Lower leg skin (tissue), 4 donors: ENCODE results near the gene GSK3B. TPM values are rescaled to one million over a fixed set of nuclear protein-coding genes. Genes with fewer than 3 reads are reported as not detected.
A peak's percentile ranks its signal among the peaks of the same experiment; 100 is the strongest.

ENCODE experiments used
- DNase-seq, 2 donors: peaks; one replicate each; pipeline ENCODE4 v3.0.0-alpha.2; 2019; ENCODE audit warnings: low spot score in 2 of 2
- H3K4me3 ChIP-seq: fragments of 200-600 bp; sonication (generic); 2 replicates; pipeline ENCODE4 v1.5.1; 2017; ENCODE audit warnings: mild to moderate bottlenecking, low read depth; ENCODE audit not compliant: poor library complexity, severe bottlenecking
- POLR2A ChIP-seq, 2 donors: fragments of 450-650 bp; IDR thresholded peaks; one replicate each; pipeline ENCODE4 v1.6.1; 2016 to 2017; ENCODE audit warnings: antibody characterized with exemption in 2 of 2, mild to moderate bottlenecking in 1 of 2, moderate library complexity in 1 of 2
- WGBS, 2 donors: methylation state at CpG; one replicate each; pipeline ENCODE4 v1.1.5; 2018; 5-methylcytosine and 5-hydroxymethylcytosine counted together
- intact Hi-C: fragments of 100-400 bp; cut with DNase I; formaldehyde crosslinking; loops from one replicate; pipeline ENCODE4 v1.15.0; 2023; ENCODE audit warnings: low total_unique reads
- total RNA-seq, 4 donors: library from RNA; depleted of rRNA; stranded (reverse); fragments of >200 nt; gene quantifications; one replicate each; pipeline ENCODE4 v1.1.0, GENCODE V29; 2016
- TF ChIP-seq, protein P1 (sequence below), 3 donors: fragments of 450-650 bp; IDR thresholded peaks; one replicate each; pipeline ENCODE4 v1.5.1; 2016; ENCODE audit warnings: antibody characterized with exemption in 3 of 3, mild to moderate bottlenecking in 3 of 3, moderate library complexity in 2 of 3

The GSK3B gene
- total RNA-seq = 10 to 100 TPM; 37.3 to 48.7 (median 46.0) TPM

GRCh38 chr3:120093911-120094775 is at the start of gene GSK3B:
Gene GSK3B (minus strand): TSS chr3:120094447. CDS start chr3:120093434, 1,013 bp downstream.
- 1% methylated on average over 62 to 92 of the region's 94 CpGs for WGBS, 2 donors

DNA sequence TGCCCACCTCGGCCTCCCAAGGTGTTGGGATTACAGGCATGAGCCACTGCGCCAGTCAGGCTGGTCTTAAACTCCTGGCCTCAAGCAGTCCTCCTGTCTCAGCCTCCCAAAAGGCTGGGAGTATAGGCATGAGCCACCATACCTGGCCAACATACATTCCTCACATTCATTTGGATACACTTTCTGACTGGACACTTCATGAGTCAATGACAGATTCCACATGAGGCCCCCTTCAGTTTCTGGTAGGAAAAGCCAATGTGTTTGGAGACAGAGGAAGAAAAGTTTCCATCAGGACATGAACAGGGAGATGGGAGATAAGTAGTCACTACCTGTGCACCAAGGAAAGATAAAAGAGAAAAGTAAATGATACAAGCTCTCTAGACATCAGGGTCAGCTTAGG is 49.4 kb upstream of the GSK3B start:
- H3K4me3 ChIP-seq = no peak overlapping the region
- intact Hi-C loops = no loop called here
- TF ChIP-seq, protein P1, sequence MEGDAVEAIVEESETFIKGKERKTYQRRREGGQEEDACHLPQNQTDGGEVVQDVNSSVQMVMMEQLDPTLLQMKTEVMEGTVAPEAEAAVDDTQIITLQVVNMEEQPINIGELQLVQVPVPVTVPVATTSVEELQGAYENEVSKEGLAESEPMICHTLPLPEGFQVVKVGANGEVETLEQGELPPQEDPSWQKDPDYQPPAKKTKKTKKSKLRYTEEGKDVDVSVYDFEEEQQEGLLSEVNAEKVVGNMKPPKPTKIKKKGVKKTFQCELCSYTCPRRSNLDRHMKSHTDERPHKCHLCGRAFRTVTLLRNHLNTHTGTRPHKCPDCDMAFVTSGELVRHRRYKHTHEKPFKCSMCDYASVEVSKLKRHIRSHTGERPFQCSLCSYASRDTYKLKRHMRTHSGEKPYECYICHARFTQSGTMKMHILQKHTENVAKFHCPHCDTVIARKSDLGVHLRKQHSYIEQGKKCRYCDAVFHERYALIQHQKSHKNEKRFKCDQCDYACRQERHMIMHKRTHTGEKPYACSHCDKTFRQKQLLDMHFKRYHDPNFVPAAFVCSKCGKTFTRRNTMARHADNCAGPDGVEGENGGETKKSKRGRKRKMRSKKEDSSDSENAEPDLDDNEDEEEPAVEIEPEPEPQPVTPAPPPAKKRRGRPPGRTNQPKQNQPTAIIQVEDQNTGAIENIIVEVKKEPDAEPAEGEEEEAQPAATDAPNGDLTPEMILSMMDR (IDR thresholded peaks at IDR 0.05) = no peak
- TF ChIP-seq POLR2A (IDR thresholded peaks at IDR 0.05) = no peak
- WGBS, 2 donors = 83% methylated on average over 2 of the region's 2 CpGs
- DNase-seq = no peak

More at GRCh38 chr3:120093911-120094775, at the start of gene GSK3B:
- TF ChIP-seq POLR2A (IDR thresholded peaks at IDR 0.05) = peak in 1 of 2 donors; percentile 61
- TF ChIP-seq, protein P1 (IDR thresholded peaks at IDR 0.05) = no peak
- intact Hi-C loops = no loop called here
- H3K4me3 ChIP-seq = peak within 1 kb of the TSS; percentile 86
- peak in 1 of 2 donors; percentile 67 for DNase-seq

DNA sequence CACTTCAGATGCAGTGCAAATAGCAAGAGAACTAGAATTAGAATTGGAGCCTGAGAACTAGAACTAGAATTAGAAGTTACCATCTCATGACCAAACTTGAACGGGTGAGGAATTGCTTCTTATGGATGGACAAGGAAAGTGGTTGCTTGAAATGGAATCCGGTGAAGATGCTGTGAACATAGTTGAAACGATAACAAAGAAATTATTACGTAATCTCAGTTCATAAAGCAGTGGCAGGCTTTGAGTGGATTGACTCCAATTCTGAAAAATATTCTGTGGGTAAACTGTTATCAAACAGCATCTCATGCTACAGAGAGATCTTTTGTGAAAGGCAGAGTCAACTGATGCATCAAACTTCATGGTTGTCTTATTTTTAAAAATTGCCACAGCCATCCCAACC is 48.0 kb upstream of the GSK3B start:
- no peak overlapping the region for H3K4me3 ChIP-seq
- 67 to 75% methylated on average over 4 of the region's 4 CpGs for WGBS, 2 donors
- no peak for DNase-seq
- intact Hi-C loops = no loop called here
- TF ChIP-seq, protein P1 (IDR thresholded peaks at IDR 0.05) = no peak
- TF ChIP-seq POLR2A (IDR thresholded peaks at IDR 0.05) = no peak

GRCh38 chr3:120140098-120140742 is 46.0 kb upstream of the GSK3B start:
- no peak for TF ChIP-seq POLR2A (IDR thresholded peaks at IDR 0.05)
- TF ChIP-seq, protein P1 (IDR thresholded peaks at IDR 0.05) = no peak
- H3K4me3 ChIP-seq = no peak overlapping the region
- DNase-seq = no peak
- WGBS, 2 donors = 96 to 97% methylated on average over 29 to 46 of the region's 52 CpGs
- intact Hi-C loops = no loop called here

- no peak for DNase-seq
- intact Hi-C loops = no loop called here
- 92 to 98% methylated on average over 4 of the region's 4 CpGs for WGBS, 2 donors
- TF ChIP-seq POLR2A (IDR thresholded peaks at IDR 0.05) = no peak
- TF ChIP-seq, protein P1 (IDR thresholded peaks at IDR 0.05) = no peak
- no peak overlapping the region for H3K4me3 ChIP-seq
These were observed 44.9 kb upstream of the GSK3B start for GRCh38 chr3:120139140-120139539.
